ENCODE measurements around the gene PTGDR2. TPM values are rescaled to one million over a fixed set of nuclear protein-coding genes. Genes with fewer than 3 reads are reported as not detected.
A peak's percentile ranks its signal among the peaks of the same experiment; 100 is the strongest.
"Not testable (repeated sequence)": the region's sequence is repeated elsewhere in the genome, so short reads cannot be mapped to it uniquely, and the experiment has no call there.

The PTGDR2 gene
- total RNA-seq, 2 experiments from 2014 or later = 0.11 to 0.18 TPM

DNA sequence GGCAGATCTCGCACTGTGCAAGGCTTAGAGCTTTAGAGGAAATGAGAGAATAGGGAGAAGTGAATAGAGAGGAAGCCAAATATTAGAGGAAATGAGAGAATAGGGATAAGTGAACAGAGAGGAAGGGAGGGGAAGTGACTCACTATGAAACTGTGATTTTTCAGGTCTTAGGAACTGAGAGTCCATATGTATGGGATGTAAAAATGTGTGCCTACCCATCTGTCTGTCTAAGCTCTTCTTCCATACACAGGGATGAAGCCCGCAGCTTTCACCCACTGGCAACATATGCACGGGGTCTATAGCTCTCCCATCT, 20.3 kb downstream of the PTGDR2 start:
- CTCF ChIA-PET = interaction anchor here (0.8 to 3.6 kb wide), 4 partner anchors 53 to 352 kb away, joined by 3 to 13 read pairs (median 4); no protein-coding TSS in a partner anchor
- H3K4me1 Mint-ChIP-seq = peaks cover 12% of the 10 kb centered on the region
- no peak for DNase-seq
- POLR2A ChIA-PET = no interaction called here
- peaks cover 6% of the 10 kb centered on the region for H3K27me3 Mint-ChIP-seq
- no peak overlapping the region for H3K27ac Mint-ChIP-seq
- intact Hi-C loops (cut with DNase I, micrococcal nuclease) = loop anchor here in 1 of 2 experiments (10.0 kb wide), 1 partner anchor 459 kb away; the partner anchor contains the start of gene VWCE
- no peaks in the 10 kb centered on the region for H3K9me3 Mint-ChIP-seq (ENCODE audit: low read depth)
- ATAC-seq = no peak
- H3K4me3 Mint-ChIP-seq = no peak overlapping the region
- no peaks in the 10 kb centered on the region for H3K36me3 Mint-ChIP-seq (ENCODE audit: low read depth)

DNA sequence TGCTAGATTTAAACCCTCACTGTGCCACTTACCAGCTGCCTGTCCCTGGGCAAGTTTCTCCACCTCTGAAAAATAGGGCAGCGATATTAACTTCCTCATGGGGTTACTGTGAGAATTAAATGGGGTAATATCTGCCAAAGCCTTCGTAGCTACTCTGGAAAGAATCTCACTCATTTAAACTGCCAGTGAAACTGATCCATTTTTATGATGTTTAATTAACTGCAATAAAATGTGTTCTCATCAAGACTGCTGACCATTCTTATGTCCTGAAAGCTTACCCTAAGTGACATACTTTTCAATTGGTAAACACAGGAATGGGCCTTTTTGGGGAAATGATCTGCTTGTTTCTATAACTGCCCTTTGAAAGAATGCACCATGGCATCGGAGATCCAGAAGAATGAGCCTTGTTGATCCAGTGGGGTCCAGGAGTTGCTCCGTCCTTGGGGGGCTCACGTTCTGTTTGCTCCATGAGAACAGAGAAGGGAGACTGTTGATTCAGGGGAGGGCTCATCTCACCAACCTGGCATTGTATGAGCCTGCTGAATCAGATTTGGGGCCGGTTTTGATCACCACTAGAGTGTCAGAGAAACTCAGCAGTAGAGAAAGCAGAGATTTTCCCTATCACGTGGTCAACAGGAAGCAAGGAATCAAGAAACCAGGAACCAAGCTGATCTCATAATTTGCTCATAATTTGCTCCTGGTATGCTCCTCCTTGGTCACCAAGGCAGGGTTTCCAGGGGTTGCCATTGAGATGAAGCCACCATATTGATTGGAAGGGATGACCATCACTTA, 20.8 kb downstream of the PTGDR2 start:
- H3K4me3 Mint-ChIP-seq = no peak overlapping the region
- intact Hi-C loops (cut with DNase I, micrococcal nuclease) = loop anchor here (5.0 to 10.0 kb wide), 3 partner anchors 58 to 460 kb away; partner anchors contain the start of gene VWCE (in 1 of the 2)
- H3K27me3 Mint-ChIP-seq = peaks cover 6% of the 10 kb centered on the region
- H3K4me1 Mint-ChIP-seq = peaks cover 12% of the 10 kb centered on the region
- no peaks in the 10 kb centered on the region for H3K36me3 Mint-ChIP-seq (ENCODE audit: low read depth)
- CTCF ChIA-PET = interaction anchor here (0.7 to 3.6 kb wide), 5 partner anchors 26 to 352 kb away, joined by 3 to 13 read pairs (median 3); no protein-coding TSS in a partner anchor
- DNase-seq = no peak
- POLR2A ChIA-PET = no interaction called here
- ATAC-seq = no peak
- H3K27ac Mint-ChIP-seq = no peak overlapping the region
- H3K9me3 Mint-ChIP-seq (ENCODE audit: low read depth) = no peaks in the 10 kb centered on the region

DNA sequence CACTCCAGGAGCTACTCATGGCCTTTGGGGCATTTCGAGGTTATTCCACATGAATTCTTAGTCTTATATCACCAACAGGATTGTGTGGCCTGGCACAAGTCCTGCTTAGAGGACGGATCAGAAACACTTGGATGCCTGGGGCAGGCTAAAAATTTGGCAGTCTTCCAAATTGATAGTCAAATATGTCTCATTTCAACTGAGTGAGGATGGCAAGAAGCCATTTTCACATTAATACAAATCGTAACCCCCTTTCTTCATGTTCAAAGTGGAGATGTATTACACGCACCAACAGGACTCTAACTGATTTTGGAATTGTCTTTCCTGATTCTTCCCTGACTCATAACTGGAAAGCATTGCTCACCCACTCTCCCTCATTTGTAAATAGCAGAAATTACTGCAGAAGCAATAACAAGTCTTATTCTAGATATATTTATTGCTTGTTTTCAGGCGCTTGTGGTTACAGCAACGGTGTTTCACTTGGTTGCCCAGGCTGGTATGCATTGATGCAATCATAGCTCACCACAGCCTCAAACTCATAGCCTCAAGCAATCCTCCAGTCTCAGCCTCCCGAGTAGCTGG, 24.2 kb downstream of the PTGDR2 start:
- ChIA-PET POLR2A (interaction anchor here (1.1 kb wide), 1 partner anchor 19 kb away, joined by 3 read pairs; no protein-coding TSS in a partner anchor), CTCF (interaction anchor here (0.6 to 4.1 kb wide), 50 partner anchors 9 to 610 kb away, joined by 3 to 74 read pairs (median 4); partner anchors contain the start of genes CYB561A3, DDB1, TKFC and TMEM109)
- H3K27me3 Mint-ChIP-seq = peaks cover 6% of the 10 kb centered on the region
- no peaks in the 10 kb centered on the region for H3K36me3 Mint-ChIP-seq (ENCODE audit: low read depth)
- DNase-seq (peak; percentile 27), ATAC-seq (no peak)
- H3K27ac Mint-ChIP-seq = no peak overlapping the region
- H3K4me3 Mint-ChIP-seq = no peak overlapping the region
- peaks cover 8% of the 10 kb centered on the region for H3K4me1 Mint-ChIP-seq
- intact Hi-C loops (cut with DNase I, micrococcal nuclease) = loop anchor here (1.0 to 10.0 kb wide), 11 partner anchors 54 to 554 kb away; partner anchors contain the start of gene VWCE (in 1 of the 2)
- H3K9me3 Mint-ChIP-seq (ENCODE audit: low read depth) = no peaks in the 10 kb centered on the region

DNA sequence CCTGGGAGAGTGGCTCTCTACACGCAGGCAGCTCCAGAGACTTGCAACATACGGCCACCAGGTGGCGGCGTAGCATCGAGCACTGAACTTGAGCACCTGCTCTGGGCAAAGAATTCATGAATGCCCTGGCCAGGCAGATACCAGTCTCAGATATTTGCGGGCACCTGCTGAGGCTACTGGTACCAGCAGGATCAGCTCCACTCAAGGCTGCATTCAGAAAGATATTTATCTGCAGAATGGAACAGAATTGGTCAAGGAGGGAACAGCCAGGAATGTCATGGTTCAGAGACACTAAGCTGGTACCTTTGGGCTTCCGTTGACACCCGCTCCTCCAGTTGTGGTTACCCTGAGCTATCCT, 24.6 kb downstream of the PTGDR2 start:
- H3K4me3 Mint-ChIP-seq = no peak overlapping the region
- ChIA-PET CTCF (interaction anchor here (0.6 to 4.1 kb wide), 53 partner anchors 8 to 570 kb away, joined by 3 to 74 read pairs (median 4); partner anchors contain the start of genes CYB561A3, DDB1, TKFC and TMEM109), POLR2A (interaction anchor here (1.1 kb wide), 1 partner anchor 19 kb away, joined by 3 read pairs; no protein-coding TSS in a partner anchor)
- peaks cover 6% of the 10 kb centered on the region for H3K27me3 Mint-ChIP-seq
- ATAC-seq = peak; percentile 95
- intact Hi-C loops (cut with DNase I, micrococcal nuclease) = loop anchor here (1.0 to 10.0 kb wide), 11 partner anchors 54 to 554 kb away; partner anchors contain the start of gene VWCE (in 1 of the 2)
- H3K36me3 Mint-ChIP-seq (ENCODE audit: low read depth) = no peaks in the 10 kb centered on the region
- peaks cover 8% of the 10 kb centered on the region for H3K4me1 Mint-ChIP-seq
- H3K9me3 Mint-ChIP-seq (ENCODE audit: low read depth) = no peaks in the 10 kb centered on the region
- no peak overlapping the region for H3K27ac Mint-ChIP-seq
- DNase-seq = peak; percentile 90

DNA sequence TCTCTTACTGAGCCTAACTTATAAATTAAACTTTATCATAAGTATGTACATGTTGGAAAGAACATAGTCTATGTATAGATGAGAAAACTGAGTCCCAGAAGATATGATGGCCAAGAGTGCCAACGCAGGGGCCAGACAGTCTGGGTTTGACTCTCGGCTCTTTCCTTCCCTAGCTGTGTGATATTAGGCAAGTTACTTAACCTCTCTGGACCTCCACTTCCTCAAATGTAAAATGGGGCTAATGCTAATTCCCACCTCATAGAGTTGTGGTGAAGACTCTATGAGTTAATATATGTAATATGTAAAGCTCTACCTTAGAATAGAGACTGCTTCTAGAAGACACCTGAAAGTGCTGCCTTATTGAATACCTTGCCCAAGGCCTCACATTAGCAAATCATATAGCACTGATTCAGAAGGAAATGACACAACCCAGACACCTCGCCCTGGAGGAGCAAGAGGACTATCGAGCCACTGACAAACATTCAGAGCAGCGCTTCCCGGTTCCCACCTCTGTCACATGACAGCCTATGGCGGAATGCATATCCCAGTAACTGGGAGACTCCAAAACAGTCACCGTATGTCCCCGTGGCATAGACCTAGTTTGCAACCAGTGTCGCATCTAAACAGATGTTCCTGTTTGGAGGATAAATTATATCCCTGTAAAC, 25.1 kb downstream of the PTGDR2 start:
- peaks cover 8% of the 10 kb centered on the region for H3K4me1 Mint-ChIP-seq
- no peak overlapping the region for H3K27ac Mint-ChIP-seq
- ATAC-seq = peak; percentile 14
- intact Hi-C loops (cut with DNase I, micrococcal nuclease) = loop anchor here (1.0 to 10.0 kb wide), 11 partner anchors 53 to 555 kb away; partner anchors contain the start of gene VWCE (in 1 of the 2)
- H3K27me3 Mint-ChIP-seq = peaks cover 6% of the 10 kb centered on the region
- POLR2A ChIA-PET = no interaction called here
- no peak for DNase-seq
- CTCF ChIA-PET = interaction anchor here (0.7 to 4.1 kb wide), 44 partner anchors 8 to 571 kb away, joined by 3 to 74 read pairs (median 5); partner anchors contain the start of genes CYB561A3, TMEM132A, TMEM138 and TMEM216
- H3K36me3 Mint-ChIP-seq (ENCODE audit: low read depth) = no peaks in the 10 kb centered on the region
- H3K4me3 Mint-ChIP-seq = no peak overlapping the region
- no peaks in the 10 kb centered on the region for H3K9me3 Mint-ChIP-seq (ENCODE audit: low read depth)

DNA sequence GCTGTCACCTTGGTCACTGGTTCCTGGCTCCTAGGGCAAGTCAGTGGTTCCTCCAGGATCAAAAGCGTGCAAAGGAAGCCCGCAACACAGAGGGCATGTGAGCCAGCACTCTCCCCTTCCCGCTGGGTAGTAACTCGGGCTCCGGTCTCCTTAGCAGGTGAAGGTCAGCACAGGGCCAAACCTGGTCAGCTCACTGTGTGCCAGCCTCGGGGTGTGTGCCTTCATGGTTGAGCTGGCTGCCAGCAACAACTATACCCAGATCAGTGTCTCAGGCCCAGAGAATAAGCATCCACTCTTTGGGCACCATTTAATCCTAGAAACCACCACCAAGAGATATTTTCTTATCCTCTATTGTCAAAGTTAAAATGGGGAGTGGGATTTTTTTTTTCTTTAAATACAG, 30.0 kb downstream of the PTGDR2 start:
- DNase-seq (no peak), ATAC-seq (no peak)
- no peaks in the 10 kb centered on the region for H3K27me3 Mint-ChIP-seq
- no peak overlapping the region for H3K4me3 Mint-ChIP-seq
- intact Hi-C loops (cut with DNase I, micrococcal nuclease) = no loop called here
- H3K27ac Mint-ChIP-seq = no peak overlapping the region
- H3K9me3 Mint-ChIP-seq (ENCODE audit: low read depth) = no peaks in the 10 kb centered on the region
- H3K36me3 Mint-ChIP-seq (ENCODE audit: low read depth) = no peaks in the 10 kb centered on the region
- ChIA-PET POLR2A (no interaction called here), CTCF (interaction anchor here (1.0 kb wide), 1 partner anchor 62 kb away, joined by 3 read pairs; no protein-coding TSS in a partner anchor)
- no peaks in the 10 kb centered on the region for H3K4me1 Mint-ChIP-seq

DNA sequence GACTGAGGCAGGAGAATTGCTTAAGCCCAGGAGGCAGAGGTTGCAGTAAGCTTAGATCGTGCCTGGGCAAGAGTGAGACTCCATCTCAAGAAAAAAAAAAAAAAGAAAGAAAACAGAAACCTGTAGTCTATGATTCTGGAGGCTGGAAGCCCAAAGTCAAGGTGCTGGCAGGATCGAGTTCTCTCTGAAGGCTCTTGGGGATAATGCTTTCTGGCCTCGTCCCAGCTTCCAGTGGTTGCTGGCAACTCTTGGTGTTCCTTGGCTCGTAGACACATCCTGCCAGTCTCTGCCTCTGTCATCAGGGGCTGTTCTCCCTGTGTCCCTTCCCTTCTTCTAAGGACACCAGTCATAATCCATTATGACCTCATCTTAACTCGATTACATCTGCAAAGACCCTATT, 30.6 kb downstream of the PTGDR2 start:
- Mint-ChIP-seq H3K4me1 (no peaks in the 10 kb centered on the region), H3K27me3 (no peaks in the 10 kb centered on the region), H3K36me3 (ENCODE audit: low read depth) (no peaks in the 10 kb centered on the region), H3K4me3 (no peak overlapping the region), H3K27ac (no peak overlapping the region), H3K9me3 (ENCODE audit: low read depth) (no peaks in the 10 kb centered on the region)
- DNase-seq = no peak
- ChIA-PET POLR2A (no interaction called here), CTCF (interaction anchor here (0.6 to 1.2 kb wide), 3 partner anchors 13 to 479 kb away, joined by 3 to 5 read pairs (median 3); no protein-coding TSS in a partner anchor)
- no peak for ATAC-seq
- intact Hi-C loops (cut with DNase I, micrococcal nuclease) = no loop called here

DNA sequence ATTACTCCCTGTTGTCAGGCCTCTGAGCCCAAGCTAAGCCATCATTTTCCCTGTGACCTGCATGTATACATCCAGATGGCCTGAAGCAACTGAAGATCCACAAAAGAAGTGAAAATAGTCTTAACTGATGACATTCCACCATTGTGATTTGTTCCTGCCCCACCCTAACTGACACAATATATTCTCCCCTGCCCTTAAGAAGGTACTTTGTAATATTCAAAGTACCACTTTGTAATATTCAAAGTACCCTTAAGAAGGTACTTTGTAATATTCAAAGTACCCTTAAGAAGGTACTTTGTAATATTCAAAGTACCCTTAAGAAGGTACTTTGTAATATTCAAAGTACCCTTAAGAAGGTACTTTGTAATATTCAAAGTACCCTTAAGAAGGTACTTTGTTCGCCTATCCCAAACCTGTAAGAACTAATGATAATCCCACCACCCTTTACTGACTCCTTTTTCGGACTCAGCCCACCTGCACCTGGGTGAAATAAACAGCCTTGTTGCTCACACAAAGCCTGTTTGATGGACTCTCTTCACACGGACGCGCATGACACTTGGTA, 31.9 kb downstream of the PTGDR2 start:
- intact Hi-C loops (cut with DNase I, micrococcal nuclease); DNase-seq; H3K4me1 Mint-ChIP-seq; H3K27me3 Mint-ChIP-seq; H3K4me3 Mint-ChIP-seq; ATAC-seq; H3K36me3 Mint-ChIP-seq (ENCODE audit: low read depth); H3K9me3 Mint-ChIP-seq (ENCODE audit: low read depth); H3K27ac Mint-ChIP-seq: not testable (repeated sequence)
- POLR2A ChIA-PET = interaction anchor here (0.5 kb wide), 1 partner anchor 655 kb away, joined by 3 read pairs; no protein-coding TSS in a partner anchor
- CTCF ChIA-PET = interaction anchor here (1.3 kb wide), 1 partner anchor 7 kb away, joined by 6 read pairs; no protein-coding TSS in a partner anchor

DNA sequence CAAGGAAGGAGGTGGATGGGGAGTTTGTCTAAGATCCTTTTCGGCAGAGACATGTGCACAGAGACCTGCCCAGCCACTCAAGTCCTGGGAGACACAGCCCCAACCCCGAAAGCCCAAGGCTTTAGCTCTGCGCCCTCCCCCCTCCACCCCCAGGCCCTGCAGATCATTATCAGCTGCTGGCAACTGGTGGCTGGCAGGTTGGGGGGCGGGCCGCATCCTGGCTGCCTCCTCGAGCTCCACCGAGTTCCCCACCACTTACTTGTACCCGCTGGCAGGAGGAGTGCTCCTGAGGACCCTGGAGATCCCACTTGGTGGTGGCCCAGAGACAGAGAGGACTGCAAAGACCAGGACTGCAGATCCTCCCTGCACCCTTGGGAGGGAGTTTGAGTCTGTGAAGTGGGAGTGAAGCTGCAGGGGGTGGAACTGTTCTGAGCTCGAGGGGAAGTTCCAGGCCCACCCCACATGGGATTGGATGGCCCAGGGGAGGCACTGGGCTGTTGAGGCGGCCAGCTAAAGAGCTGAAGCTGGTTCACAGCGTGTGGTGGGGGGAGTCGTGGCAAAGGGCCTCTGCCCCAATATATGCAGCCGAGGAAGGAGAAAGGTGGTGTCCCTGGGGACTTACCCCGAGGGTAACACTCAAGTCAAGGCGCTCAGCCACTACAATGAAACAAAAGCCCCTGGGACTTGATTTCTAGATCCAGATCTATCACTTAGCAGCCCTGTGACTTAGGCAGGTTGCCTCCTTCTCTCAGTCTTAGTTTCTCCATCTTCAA, 33.7 kb downstream of the PTGDR2 start:
- no peak for DNase-seq

DNA sequence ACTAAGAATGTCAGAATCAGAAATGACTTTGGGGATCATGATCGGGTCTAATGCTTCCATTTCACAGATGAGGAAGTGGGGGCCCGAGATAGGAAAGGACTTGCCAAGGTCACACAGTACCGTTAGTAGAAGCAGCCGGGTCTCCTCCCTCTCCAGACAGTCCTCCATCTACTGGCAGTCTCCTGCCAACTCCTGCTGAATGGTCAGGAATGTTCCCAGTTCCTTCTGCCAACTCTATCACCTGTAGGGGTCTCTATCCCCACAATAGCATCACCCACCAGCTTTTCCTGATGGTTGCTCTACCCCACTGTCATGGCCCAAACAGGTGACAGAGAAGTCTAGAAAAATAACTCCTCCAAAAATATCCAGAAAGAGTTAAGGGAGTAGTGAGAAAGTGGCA, 37.7 kb downstream of the PTGDR2 start:
- POLR2A ChIA-PET = no interaction called here

More for the DNA sequence above, 33.7 kb downstream of the PTGDR2 start:
- no peak overlapping the region for H3K27ac Mint-ChIP-seq
- H3K36me3 Mint-ChIP-seq (ENCODE audit: low read depth) = no peaks in the 10 kb centered on the region
- ChIA-PET CTCF (interaction anchor here (0.5 to 3.0 kb wide), 6 partner anchors 9 to 58 kb away, joined by 3 to 24 read pairs (median 4); partner anchors contain the start of gene CCDC86), POLR2A (no interaction called here)
- no peaks in the 10 kb centered on the region for H3K4me1 Mint-ChIP-seq
- ATAC-seq = no peak
- H3K27me3 Mint-ChIP-seq = no peaks in the 10 kb centered on the region
- intact Hi-C loops (cut with DNase I, micrococcal nuclease) = no loop called here
- no peak overlapping the region for H3K4me3 Mint-ChIP-seq
- H3K9me3 Mint-ChIP-seq (ENCODE audit: low read depth) = no peaks in the 10 kb centered on the region

More for the DNA sequence above, 37.7 kb downstream of the PTGDR2 start:
- Mint-ChIP-seq H3K36me3 (ENCODE audit: low read depth) (no peaks in the 10 kb centered on the region), H3K27ac (no peak overlapping the region), H3K27me3 (no peaks in the 10 kb centered on the region), H3K9me3 (ENCODE audit: low read depth) (peaks cover 5% of the 10 kb centered on the region), H3K4me3 (no peak overlapping the region), H3K4me1 (no peaks in the 10 kb centered on the region)
- intact Hi-C loops (cut with DNase I, micrococcal nuclease) = no loop called here
- DNase-seq = no peak
- no peak for ATAC-seq
- CTCF ChIA-PET = interaction anchor here (0.5 to 0.9 kb wide), 2 partner anchors 13 to 772 kb away, joined by 3 read pairs; no protein-coding TSS in a partner anchor

Measured in activated CD4-positive, alpha-beta T cell treated with anti-CD3 and anti-CD28 coated beads for 36 hours (primary cell).